ENCODE results near the gene SEPSECS. TPM values are rescaled to one million over a fixed set of nuclear protein-coding genes. Genes with fewer than 3 reads are reported as not detected.

The SEPSECS gene
- total RNA-seq: 6.9 and 11.8 TPM in 2 replicates

DNA sequence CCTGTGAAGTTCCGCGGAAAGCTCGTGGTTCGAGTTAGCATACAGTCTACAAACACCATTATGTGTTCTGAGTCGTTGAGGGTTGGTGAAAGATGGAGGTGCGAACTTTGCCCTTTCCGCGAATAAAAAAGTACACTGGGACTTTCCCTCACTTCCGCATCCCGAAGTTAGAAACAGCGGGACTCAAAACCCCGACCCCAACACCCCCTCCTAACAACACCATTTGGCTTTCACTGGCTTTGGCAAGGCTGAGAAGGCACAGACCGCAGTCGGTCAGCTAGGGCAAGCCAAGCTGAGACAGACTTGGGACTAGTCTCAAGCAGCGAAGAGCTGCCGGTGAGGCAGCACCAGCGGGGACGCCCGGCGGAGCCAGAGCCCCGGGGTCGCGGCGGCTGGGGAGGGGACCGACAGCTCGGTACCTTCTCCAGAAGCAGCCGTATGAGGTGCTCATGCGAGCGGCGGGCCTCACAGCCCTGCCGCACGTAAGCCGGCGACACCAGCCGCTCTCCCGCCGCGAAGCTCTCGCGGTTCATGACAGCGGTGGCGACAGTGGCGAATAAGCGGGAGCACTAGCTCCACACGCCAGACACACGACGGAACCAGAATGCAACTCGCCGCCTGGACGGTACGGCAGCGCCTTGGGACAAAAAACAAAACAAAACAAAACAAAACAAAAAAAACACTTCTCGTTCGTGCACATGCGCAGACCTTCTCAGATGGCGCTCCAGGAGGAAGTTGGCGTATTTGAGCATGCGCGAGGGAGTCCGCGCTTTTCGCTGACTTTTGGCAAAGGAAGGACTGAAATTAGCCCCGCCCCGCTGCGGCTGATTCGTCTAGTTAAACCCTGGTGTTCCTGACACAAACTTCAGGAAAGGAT is at the start of gene SEPSECS:
Gene SEPSECS (minus strand): TSS at position 613 of the 877 bp plus-strand sequence. CDS start 80 bp downstream, at position 533.
- peak; percentile 97 for DNase-seq (ENCODE audit: low read depth)

DNA sequence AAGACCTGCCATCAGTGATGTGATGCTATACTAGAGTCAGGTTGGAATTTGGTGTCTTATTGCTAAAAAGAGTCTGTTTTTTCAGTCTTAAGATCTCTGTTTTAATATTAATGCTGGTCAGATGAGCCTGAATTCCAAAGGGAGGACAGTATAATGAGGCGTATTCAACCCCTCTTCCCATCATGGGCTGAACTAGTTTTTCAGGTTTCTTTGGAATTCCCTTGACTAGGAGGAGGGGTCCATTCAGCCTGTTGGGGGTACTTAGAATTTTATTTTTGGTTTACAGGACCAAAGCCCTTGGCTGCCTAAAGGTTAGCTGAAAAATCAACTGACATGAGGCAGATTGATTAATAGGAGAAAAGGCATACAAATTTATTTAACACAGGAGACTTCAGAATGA is 49.5 kb upstream of the SEPSECS start:
- no peak for DNase-seq (ENCODE audit: low read depth)

DNA sequence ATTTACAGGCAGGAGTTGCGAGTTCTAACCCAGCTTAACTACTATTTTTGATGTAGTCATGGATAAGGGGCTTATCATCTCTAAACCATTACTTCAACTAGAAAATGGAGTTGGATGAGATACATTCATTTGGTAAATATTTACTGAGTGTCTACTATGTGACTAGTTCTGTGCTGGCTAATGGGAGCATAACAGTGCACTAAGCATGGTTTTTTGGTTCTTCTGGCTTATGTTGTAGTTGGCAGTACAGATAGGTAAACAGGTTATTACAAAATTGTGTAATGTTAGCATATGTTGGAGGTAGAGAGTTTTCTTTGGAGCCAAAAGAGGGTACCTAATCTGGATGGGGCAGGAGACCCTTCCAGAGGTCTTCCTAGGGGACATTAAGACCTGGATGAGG is 47.7 kb upstream of the SEPSECS start:
- DNase-seq (ENCODE audit: low read depth): no peak

DNA sequence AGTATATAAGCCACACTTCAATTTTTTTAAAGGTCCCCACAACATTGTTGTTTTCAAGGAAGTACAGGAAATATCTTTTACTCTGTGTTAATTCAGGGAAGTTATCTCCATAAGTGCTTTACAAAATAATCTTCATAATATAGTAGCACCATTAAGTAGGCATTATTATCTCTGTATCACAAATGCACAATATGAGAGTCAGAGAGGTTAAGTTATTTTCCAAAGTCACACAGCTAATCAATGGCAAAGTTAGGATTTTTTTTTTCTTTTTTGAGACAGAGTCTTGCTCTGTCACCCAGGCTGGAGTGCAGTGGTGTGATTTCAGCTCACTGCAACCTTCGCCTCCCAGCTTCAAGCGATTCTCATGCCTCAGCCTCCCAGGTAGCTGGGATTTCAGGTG is 38.5 kb upstream of the SEPSECS start:
- no peak for DNase-seq (ENCODE audit: low read depth)

DNA sequence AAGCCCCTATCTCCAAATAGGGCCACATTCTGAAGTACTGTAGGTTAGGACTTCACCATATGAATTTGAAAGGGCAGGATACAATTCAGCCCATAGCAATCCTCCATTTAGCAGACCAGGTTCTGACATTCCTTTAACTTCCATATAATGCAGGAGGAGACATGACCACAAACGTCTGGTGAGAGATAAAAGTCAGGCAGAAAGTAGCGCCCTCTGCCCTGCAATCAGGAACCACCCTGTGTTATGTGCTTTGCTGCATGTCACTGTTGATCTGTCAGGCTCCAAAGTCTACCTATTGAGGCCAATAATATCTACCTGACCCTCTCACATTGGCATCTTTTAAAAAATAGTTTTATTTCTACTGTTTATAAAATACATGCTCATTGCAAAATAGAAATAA is 30.2 kb upstream of the SEPSECS start:
- DNase-seq (ENCODE audit: low read depth): no peak

DNA sequence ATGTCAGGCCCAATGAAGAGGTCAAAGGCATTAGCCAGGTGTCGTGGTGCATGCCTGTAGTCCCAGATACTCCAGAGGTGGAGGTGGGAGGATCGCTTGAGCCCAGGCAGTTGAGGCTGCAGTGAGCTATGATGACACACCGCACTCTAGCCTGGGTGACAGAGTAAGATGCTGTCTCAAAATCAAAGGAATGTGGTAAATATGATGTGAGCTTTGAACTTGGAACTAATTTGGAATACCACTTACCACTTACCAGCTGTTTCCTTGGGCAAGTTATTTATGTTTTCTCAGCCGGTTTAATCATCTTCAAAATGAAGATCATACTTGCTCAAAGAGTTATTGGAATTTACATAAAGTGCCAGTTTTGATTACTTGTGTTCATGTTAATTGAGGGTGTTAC is 23.8 kb upstream of the SEPSECS start:
- DNase-seq (ENCODE audit: low read depth): no peak

DNA sequence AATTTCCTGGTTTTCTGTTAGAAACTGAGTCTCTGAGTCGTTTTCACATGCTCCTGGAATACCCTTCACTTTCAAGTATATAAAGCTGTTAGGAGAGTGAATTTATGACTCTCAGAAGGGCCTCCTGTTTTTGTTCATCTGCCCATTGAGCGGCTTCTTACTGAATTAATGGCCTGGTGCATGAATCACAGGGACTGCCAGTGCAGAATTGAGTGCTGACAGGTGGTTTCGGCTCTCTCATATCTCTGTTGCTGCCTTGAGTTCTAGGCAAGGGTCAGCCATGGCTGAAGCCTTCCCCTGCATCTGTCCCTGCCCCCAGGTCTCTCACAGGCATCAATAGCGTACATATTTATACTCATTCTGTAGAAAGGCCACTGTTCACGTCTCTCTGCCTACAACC is 22.7 kb upstream of the SEPSECS start:
- DNase-seq (ENCODE audit: low read depth): peak; percentile 23

DNA sequence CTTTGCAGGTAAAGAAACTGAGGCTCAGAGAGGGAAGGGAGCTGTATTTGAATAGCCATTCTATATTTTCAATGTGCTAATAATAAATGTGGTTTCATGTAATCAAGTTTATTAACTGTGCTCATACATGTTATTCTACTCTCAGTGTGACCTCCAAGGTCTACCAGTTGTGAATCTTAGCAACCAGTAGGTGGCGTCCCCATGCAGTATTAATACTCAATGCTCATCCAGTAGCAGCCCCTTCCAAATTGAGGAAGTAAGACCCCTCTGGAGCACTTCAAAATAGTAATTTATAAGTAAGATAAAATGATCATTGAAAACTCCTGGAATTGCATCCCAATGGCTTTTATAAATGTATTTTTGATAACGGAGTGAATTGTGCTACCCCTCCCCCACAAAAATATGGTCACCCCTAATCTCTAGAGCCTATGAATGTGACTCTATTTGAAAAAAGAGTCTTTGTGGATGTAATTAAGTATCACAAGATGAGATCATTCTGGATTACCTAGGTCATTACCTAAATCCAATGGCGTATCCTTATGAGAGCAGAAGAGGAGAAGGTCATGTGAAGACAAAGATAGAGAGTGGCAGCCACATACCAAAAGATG is 20.4 kb upstream of the SEPSECS start:
- peak; percentile 42 for DNase-seq (ENCODE audit: low read depth)

DNA sequence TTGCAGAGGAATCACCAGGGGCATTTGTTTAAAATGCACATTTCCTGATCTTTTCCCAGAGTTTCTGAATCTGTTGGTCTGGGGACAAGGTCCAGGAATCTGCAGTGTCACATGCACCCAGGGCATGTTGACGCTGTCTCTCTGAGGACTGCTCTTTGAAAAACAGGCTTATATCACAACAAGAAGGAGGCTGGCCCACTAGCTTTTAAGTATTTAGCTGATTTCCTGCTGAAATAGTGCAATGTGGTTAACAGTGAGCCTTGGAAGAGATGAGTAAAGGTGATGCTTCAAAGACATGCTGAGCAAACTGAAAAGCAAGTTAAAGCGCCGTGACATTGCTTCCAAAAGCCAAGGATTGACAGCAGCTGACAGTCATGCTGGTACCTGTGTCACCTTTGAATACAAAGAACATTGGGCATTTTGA is 18.6 kb upstream of the SEPSECS start:
- no peak for DNase-seq (ENCODE audit: low read depth)

DNA sequence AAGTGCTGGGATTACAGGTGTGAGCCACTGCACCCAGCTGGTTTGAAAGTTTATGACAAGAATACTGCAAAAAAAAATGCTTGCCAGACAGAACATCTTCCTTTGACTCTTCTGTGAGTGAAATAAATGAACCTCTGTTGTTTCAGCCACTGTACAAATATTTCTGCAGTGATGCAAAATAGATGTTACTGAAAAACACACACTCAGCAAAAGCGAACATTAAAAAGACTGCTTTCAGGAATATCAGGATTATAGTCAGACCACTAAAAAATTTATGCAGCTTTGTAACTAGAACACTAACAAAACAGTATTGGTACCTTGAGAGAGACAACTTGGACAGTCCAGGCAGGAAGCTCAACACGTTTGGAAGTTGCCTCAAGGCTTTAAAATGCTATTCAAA is 16.9 kb upstream of the SEPSECS start:
- DNase-seq (ENCODE audit: low read depth): no peak

DNA sequence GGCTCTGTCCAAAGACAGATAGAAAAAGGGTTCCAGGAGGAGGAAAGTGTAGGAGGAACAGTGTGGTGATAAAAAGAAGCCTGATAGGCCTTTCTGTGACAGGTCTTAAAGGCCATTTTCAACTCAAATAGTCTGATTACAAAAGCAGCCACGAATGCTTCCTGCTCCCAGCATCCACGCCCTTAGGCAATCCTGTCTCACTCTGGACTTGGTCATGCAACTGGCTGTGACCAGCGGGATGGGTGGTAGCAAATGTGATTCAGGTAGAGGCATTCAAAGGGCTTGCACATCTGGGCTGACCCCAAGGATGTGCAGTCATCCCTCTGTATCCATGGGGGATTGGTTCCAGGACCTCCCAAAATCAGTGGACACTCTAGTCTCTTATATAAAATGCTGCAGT is 14.4 kb upstream of the SEPSECS start:
- peak; percentile 52 for DNase-seq (ENCODE audit: low read depth)

DNA sequence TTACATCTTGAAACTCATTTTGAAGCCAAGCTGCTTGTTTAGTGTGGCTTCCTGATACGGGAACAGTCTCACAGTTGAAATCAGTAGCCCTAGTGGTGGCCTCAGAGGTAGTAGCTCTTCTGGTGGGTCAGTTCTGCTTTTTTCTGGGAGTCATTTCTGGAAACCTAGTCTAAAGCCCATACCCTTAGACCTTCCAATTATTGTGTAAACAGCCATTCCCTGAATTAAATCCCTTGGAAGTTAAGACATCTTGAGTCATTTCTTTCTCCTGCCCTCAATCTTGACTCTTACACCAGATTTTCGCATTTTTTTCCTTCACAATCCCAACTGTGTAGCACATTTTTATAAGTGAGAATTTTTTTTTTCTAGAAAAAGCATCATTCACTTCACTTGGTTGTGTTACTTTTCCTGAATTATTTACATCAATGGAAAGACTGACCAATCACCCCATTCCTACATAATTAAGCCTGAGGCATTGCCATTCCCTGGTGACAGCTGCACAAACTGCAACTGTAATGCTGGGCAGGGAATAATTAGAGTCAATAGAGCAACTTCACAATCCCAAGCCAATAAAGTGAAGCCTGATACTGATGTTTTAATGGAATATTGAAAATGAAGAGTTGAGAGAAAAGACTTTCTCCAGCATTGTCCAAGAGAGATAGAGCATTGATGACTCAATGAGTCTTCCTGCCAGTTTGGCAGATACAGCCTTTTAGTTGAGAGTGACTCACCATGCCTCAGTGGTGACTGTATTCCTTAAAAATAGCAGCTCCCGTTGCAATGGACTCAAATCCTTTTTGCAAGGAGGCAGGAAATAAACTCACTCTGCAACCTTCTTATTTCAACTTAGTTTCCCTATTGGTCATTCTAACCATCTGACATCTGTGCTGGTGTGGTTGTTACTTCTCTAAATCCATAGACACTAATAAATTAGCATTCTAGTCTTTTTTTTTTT is 13.0 kb upstream of the SEPSECS start:
- DNase-seq (ENCODE audit: low read depth): peak; percentile 96

DNA sequence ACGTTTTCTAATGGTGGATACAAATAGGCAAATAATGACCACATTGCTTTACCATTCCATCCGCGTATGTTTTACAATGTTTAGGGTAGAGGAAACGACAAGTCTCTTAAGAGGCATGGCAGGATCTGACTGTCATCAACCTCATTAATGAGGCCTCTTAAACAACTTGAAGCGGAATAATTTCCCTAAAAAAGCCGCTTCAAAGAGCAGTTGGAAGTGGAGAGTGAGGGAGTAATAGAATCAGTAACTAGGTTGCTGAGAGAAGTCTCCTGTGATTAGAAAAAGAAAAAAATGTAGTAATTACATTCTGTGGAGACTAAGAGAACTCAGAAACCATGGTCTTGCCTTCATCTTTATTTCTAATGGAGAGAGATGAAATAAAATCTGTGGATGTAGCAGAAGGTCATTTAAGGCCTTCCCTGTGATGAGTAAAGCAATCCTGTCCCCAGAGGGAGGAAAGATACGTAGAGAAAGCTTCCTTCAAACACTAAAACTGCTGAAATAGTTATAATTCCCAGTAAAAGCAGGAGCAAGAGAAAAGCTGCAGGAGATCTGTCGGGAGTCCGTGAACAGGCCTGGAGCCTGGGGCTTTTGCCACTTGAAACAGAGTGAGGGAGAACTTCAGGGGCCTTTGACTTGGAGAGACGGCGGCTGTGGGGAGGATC is 11.1 kb upstream of the SEPSECS start:
- no peak for DNase-seq (ENCODE audit: low read depth)

DNA sequence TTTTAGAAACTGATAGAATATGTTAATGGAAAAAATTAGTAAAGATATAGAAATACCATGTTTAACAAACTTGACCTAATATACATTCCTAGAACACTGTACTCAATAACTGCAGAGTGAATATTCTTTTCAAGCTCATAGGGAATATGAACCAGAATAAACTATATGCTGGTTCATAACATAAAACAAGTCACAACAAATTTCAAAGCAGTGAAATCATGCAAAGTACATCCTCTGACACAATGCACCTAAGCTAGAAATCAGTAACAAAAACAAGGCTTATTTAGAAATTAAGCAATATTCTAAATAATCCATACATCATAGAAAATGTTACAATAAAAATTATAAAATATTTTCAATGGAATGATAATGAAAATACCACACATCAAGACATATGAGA is 9.2 kb upstream of the SEPSECS start:
- DNase-seq (ENCODE audit: low read depth): no peak

DNA sequence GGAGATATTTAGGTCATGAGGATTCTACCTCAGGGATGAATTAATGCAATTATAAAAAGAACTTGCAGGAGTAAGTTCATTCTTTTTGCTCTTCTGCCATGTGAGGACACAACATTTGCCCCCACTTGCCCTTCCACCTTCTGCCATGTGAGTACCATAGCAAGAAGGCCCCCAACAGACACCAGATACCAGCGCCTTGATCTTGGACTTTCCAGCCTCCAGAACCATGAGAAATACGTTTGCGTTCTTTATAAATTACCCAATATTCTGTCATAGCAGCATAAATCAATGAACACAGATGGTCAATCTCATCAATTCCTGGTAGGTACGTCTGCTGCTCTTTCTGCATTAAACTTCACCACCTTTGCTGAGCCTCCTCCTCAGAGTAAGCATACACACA is 5.7 kb upstream of the SEPSECS start:
- DNase-seq (ENCODE audit: low read depth): no peak

DNA sequence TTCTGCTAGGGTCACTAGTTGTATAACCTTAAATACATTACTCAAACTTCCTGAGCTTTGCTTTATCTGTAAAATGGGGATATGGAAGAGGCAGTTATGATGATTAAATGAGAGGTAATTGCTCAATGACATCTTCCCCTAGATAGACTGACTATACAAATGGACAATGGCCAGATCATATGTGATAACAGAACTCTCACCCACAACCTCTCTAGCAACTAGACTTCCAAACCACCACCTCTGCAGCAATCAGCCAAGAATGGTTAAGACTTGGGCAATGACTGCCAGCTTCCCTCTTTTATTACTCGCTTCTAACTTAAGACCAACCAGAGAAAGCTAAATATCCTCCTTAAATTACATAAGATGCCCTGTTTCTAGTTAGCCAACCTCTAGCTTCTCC is 2.9 kb upstream of the SEPSECS start:
- no peak for DNase-seq (ENCODE audit: low read depth)

DNA sequence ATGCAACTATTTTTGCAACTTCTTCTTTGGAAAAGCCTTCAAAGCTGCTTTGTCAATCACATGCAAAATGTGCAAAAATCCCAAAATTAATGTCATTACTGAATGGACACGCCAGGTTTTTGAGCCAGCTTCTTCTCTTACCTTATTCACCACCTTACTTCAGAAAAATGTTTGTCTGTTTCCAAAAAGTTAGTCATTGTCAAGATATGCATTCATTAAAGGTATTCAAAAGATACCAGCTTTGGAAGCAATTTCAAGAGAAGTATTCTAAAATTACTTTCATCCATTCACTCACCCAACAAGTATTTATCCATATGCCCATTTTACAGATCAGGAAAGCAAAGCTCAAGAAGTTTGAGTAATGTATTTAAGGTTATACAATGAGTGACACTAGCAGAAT is 2.3 kb upstream of the SEPSECS start:
- no peak for DNase-seq (ENCODE audit: low read depth)

DNA sequence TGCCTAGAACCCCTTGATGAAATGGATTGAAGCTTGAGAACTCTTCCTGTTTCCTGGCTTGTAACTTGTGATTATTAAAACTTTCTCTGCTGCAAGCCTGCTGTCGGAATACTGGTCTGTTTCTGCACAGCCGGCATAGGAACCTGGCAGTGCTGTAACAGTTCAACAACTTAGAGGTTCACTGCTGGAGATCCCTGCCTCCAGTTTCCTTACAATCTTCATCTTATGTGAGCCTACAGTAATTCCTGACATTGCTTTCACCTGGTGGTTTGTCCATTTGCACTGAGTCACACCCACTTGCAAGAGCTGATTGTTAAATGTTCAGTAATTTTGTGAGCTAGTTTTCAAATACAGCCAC is 1.3 kb upstream of the SEPSECS start:
- peak; percentile 36 for DNase-seq (ENCODE audit: low read depth)

DNA sequence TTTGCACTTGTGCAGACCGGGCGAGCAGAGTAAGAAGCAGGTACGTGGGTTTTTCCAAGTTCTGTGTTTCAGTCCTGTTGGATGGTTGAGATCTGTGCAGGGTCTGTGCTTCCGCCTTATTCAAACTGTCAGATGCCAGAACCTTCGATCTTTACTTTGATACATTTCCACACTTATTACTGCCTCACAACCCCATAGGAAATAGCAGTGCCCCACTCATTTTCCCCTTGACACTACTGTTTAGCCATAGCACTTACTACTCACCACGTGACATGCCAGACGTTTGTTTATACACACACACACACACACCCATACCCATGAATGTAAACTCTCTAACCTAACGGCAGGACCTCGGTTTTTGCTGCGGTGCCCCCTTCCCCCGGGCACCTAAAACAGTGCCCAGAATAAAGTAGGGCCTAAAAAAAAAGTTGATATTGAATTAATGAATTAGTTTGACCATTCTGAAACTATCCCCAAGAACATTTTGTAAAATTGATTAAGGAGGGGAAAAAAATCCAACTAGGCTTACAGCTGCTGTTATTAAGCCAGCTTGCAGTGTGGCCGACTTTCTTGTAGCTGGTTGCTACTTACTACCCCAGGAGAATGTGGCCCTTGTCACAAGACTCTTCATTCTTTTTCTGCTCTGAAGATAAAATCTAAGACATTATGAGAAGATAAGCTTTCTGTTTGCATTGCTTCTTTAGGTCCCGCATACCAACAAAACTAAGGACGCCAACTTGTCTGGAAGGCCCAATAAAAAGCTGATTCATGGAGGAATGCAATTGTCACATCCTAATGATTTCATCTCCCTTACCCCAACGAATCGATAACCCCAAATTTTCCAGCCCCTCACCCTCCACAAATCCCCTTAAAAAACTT is 704 bp upstream of the SEPSECS start:
- DNase-seq (ENCODE audit: low read depth): peak; percentile 10

DNA sequence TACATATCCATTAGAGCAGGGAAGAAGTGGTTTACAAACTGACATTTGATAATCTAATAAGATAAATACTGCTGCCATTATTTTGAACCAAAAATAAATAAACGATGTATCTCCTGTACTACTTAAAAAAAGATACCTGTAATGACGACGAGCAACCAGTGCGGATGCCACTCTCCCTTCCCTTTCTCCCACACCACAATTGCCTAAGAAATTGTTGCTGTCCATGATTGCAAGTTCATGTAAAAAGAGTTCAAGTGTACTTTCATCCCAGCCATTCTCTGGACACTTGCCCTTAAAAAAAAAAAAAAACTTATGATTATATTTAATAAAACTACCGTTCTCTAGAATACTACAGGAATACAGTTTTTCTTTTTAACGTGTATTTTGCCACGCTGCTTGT is 1.4 kb downstream of the SEPSECS start:
- no peak for DNase-seq (ENCODE audit: low read depth)

DNA sequence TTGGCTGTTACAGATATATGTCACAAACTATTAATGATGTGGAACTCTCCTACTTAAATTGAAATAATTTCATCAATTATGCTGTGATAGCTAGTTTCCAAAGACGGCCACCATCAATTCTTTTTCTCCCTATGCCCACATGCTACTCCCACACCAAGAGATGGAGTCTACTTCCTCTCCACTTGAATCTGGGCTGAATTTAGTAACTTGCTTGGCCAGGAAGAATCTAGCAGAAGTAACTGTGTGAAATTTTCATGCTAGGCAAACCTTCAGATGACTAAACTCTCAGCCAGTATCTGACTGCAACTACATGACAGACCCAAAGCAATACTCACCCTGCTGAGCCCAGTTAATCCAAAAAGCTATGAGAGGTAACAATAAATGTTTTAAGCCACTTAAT is 3.2 kb downstream of the SEPSECS start:
- no peak for DNase-seq (ENCODE audit: low read depth)

All from renal cortical epithelial cell (primary cell).